HL-60 (cell line): ENCODE data around the gene ARHGEF1.

ENCODE experiments used
- DNase-seq, 2 experiments: peaks; one replicate each; pipeline ENCODE4 v3.0.0-alpha.2; 2010 to 2020; ENCODE audit warnings: low read depth in 1 of 2, low spot score in 1 of 2
- H3K27ac ChIP-seq: fragments of 250-450 bp; sonication (Bioruptor Pico); replicated peaks from 2 replicates; pipeline ENCODE4 v1.5.1; 2020; ENCODE audit warnings: mild to moderate bottlenecking, moderate library complexity
- H3K27me3 ChIP-seq: fragments of 250-450 bp; sonication (Bioruptor Pico); 2 replicates; pipeline ENCODE4 v1.5.1; 2021; ENCODE audit warnings: mild to moderate bottlenecking, moderate library complexity; ENCODE audit not compliant: insufficient read depth, poor library complexity, severe bottlenecking
- H3K4me3 ChIP-seq: replicated peaks from 2 replicates; pipeline ENCODE4 v1.5.1; 2011; ENCODE audit warnings: mild to moderate bottlenecking, control low read depth, low read length; ENCODE audit not compliant: insufficient read depth
- GABPA ChIP-seq: IDR thresholded peaks from 2 replicates; pipeline ENCODE4 v1.6.1; 2012; ENCODE audit warnings: low read depth
- POLR2AphosphoS5 ChIP-seq: IDR thresholded peaks from 2 replicates; pipeline ENCODE4 v1.6.1; 2012; ENCODE audit warnings: low read depth
- REST ChIP-seq: IDR thresholded peaks from 2 replicates; pipeline ENCODE4 v1.6.1; 2012; ENCODE audit warnings: low read depth; ENCODE audit not compliant: insufficient replicate concordance
- SPI1 ChIP-seq: IDR thresholded peaks from 2 replicates; pipeline ENCODE4 v1.6.1; 2012; ENCODE audit warnings: low read depth, mild to moderate bottlenecking, borderline replicate concordance
- TF ChIP-seq, protein P1 (sequence below): IDR thresholded peaks from one replicate; pipeline ENCODE4 v1.5.1; 2011; ENCODE audit warnings: low read length, control low read depth, inconsistent platforms; ENCODE audit not compliant: insufficient read depth

The ARHGEF1 gene

GRCh38 chr19:41915776-41916414 lies 32.9 kb downstream of the ARHGEF1 start:
- Histone ChIP-seq H3K27ac (no peak overlapping the region), H3K4me3 (no peak overlapping the region), H3K27me3 (peaks cover 56% of the 10 kb centered on the region)
- DNase-seq: no peak
- TF ChIP-seq GABPA: no peak
- TF ChIP-seq POLR2AphosphoS5: no peak
- TF ChIP-seq, protein P1, sequence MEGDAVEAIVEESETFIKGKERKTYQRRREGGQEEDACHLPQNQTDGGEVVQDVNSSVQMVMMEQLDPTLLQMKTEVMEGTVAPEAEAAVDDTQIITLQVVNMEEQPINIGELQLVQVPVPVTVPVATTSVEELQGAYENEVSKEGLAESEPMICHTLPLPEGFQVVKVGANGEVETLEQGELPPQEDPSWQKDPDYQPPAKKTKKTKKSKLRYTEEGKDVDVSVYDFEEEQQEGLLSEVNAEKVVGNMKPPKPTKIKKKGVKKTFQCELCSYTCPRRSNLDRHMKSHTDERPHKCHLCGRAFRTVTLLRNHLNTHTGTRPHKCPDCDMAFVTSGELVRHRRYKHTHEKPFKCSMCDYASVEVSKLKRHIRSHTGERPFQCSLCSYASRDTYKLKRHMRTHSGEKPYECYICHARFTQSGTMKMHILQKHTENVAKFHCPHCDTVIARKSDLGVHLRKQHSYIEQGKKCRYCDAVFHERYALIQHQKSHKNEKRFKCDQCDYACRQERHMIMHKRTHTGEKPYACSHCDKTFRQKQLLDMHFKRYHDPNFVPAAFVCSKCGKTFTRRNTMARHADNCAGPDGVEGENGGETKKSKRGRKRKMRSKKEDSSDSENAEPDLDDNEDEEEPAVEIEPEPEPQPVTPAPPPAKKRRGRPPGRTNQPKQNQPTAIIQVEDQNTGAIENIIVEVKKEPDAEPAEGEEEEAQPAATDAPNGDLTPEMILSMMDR: no peak
- TF ChIP-seq REST: no peak

DNA sequence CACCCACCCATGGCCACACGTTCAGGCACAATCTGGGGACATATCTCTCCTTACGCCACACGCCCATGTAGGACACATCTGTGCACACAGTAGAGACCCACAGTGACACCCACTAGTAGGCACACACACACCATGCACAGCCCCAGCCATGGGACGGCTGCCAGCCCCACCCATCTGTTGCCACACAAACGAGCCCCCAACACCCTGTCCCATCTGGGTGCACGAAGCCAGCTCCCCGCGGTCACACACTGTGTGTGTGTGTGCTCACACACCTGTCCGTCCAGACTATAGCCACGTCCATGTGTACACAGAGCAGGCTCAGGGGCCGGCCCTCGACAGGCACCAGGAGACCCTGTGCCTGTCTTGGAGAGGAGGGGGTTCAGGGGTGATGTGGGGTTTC lies 34.7 kb downstream of the ARHGEF1 start:
- DNase-seq: no peak
- TF ChIP-seq SPI1: no peak
- TF ChIP-seq GABPA: no peak
- no peak for TF ChIP-seq POLR2AphosphoS5
- no peak for TF ChIP-seq REST
- TF ChIP-seq, protein P1: no peak
- Histone ChIP-seq H3K4me3 (no peak overlapping the region), H3K27ac (no peak overlapping the region), H3K27me3 (peaks cover 57% of the 10 kb centered on the region)

GRCh38 chr19:41918095-41918494 lies 35.1 kb downstream of the ARHGEF1 start:
- Histone ChIP-seq H3K4me3 (no peak overlapping the region), H3K27me3 (peaks cover 55% of the 10 kb centered on the region), H3K27ac (no peak overlapping the region)
- TF ChIP-seq GABPA (no peak), REST (no peak), SPI1 (no peak), POLR2AphosphoS5 (no peak)
- TF ChIP-seq, protein P1: no peak
- DNase-seq: no peak
